Skeletal muscle tissue (tissue), 4 donors: ENCODE results near the gene WDR53. TPM values are rescaled to one million over a fixed set of nuclear protein-coding genes. Genes with fewer than 3 reads are reported as not detected.
A peak's percentile ranks its signal among the peaks of the same experiment; 100 is the strongest.
"Not testable (repeated sequence)": the region's sequence is repeated elsewhere in the genome, so short reads cannot be mapped to it uniquely, and the experiment has no call there.

ENCODE experiments used
- H3K27ac ChIP-seq: one replicate; pipeline ENCODE4 v1.7.0; 2013; ENCODE audit warnings: mild to moderate bottlenecking, low read depth, low read length, inconsistent platforms
- H3K27me3 ChIP-seq, 3 donors: one replicate each; pipeline ENCODE4 v1.7.0; 2013; ENCODE audit warnings: low read length in 3 of 3; ENCODE audit not compliant: control insufficient read depth in 3 of 3, insufficient read depth in 3 of 3
- H3K36me3 ChIP-seq, 3 donors: one replicate each; pipeline ENCODE4 v1.7.0; 2013; ENCODE audit warnings: low read length in 3 of 3; ENCODE audit not compliant: control insufficient read depth in 3 of 3, insufficient read depth in 3 of 3
- H3K4me1 ChIP-seq, 3 donors: one replicate each; pipeline ENCODE4 v1.7.0; 2013; ENCODE audit warnings: low read length in 3 of 3, mild to moderate bottlenecking in 3 of 3; ENCODE audit not compliant: control insufficient read depth in 3 of 3, insufficient read depth in 3 of 3
- H3K4me3 ChIP-seq, 3 donors: one replicate each; pipeline ENCODE4 v1.7.0; 2013; ENCODE audit warnings: low read length in 3 of 3
- H3K9ac ChIP-seq, 3 donors: one replicate each; pipeline ENCODE4 v1.7.0; 2013; ENCODE audit warnings: low read length in 3 of 3, mild to moderate bottlenecking in 3 of 3, moderate library complexity in 2 of 3, low read depth in 1 of 3
- H3K9me3 ChIP-seq, 3 donors: one replicate each; pipeline ENCODE4 v1.7.0; 2013; ENCODE audit warnings: low read length in 3 of 3; ENCODE audit not compliant: control insufficient read depth in 3 of 3
- total RNA-seq: library from RNA; depleted of rRNA; stranded (reverse); fragments of >200 nt; gene quantifications from one replicate; pipeline ENCODE4 v1.2.3, GENCODE V29; 2014
- donor health status: Osteomylitis.

Gene WDR53
- total RNA-seq, 1 donor from 2014 or later = 6.8 TPM

GRCh38 chr3:196569003-196569516 is 706 bp upstream of the WDR53 start:
- H3K27ac ChIP-seq = peak overlapping the region; percentile 42
- peaks cover 5 to 11% (median 5%) of the 10 kb centered on the region in 3 donors for H3K36me3 ChIP-seq
- no peaks in the 10 kb centered on the region for H3K27me3 ChIP-seq
- no peaks in the 10 kb centered on the region for H3K9me3 ChIP-seq
- peaks cover 17 to 32% (median 18%) of the 10 kb centered on the region in 3 donors for H3K4me1 ChIP-seq
- peak overlapping the region; percentile 80 to 97 (median 92) for H3K9ac ChIP-seq
- H3K4me3 ChIP-seq = peak overlapping the region; percentile 87 to 100 (median 91)

DNA sequence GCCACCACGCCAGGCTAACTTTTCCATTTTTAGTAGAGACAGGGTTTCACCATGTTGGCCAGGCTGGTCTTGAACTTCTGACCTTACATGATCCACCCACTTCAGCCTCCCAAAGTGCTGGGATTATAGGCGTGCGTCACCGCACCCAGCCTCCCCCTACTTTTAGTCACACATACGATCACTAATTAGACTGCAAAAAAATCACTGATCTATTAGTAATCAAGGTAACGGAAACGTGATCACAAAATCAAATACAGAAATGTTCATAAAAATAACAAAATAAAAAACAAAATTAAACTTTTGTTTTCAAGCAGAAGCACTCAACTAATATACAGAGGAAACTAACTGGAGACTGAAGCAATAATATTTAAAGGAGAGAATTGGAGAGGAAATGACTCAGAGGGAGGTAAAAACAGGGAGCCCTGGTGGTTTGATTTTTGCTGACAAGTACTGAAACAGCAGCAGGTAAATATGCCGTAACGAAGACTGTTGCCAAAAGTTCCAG is 4.6 kb downstream of the WDR53 start:
- Histone ChIP-seq H3K36me3 (peaks cover 5 to 32% (median 20%) of the 10 kb centered on the region in 3 donors), H3K4me1 (peaks cover 5 to 12% (median 9%) of the 10 kb centered on the region in 3 donors), H3K9me3 (no peaks in the 10 kb centered on the region), H3K27me3 (no peaks in the 10 kb centered on the region), H3K4me3 (no peak overlapping the region), H3K27ac (no peak overlapping the region), H3K9ac (no peak overlapping the region)

- H3K4me1 ChIP-seq = no peaks in the 10 kb centered on the region
- peaks cover 0 to 26% (median 15%) of the 10 kb centered on the region in 3 donors for H3K36me3 ChIP-seq
- no peaks in the 10 kb centered on the region for H3K9me3 ChIP-seq
- H3K27ac ChIP-seq = no peak overlapping the region
- no peak overlapping the region for H3K9ac ChIP-seq
- no peak overlapping the region for H3K4me3 ChIP-seq
- no peaks in the 10 kb centered on the region for H3K27me3 ChIP-seq
Observed at GRCh38 chr3:196559826-196560225, 8.5 kb downstream of the WDR53 start.

DNA sequence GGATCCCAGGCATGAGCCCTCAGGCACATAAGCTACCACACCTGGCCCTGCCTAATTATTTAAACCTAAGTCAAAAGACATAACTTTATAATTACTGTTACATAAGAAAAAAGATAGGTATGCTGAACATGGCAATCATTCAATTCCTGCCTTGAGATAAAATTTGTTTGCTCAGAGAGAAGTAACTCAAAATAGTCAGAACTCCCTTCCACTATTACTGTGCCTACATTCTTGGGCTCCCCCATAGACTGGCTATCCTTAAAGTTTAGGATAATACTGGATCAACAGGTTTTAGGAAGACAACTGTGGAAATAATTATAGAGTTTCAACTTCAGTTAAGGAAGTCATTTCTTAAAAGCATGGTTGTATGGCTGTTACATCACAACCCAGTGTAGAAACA is 9.9 kb downstream of the WDR53 start:
- no peak overlapping the region for H3K9ac ChIP-seq
- H3K9me3 ChIP-seq = no peaks in the 10 kb centered on the region
- H3K36me3 ChIP-seq = peaks cover 0 to 25% (median 19%) of the 10 kb centered on the region in 3 donors
- no peaks in the 10 kb centered on the region for H3K27me3 ChIP-seq
- H3K4me1 ChIP-seq = peaks cover 2 to 6% (median 2%) of the 10 kb centered on the region in 3 donors
- no peak overlapping the region for H3K27ac ChIP-seq
- no peak overlapping the region for H3K4me3 ChIP-seq

GRCh38 chr3:196557236-196557635 is 11.1 kb downstream of the WDR53 start:
- H3K9me3 ChIP-seq = no peaks in the 10 kb centered on the region
- no peak overlapping the region for H3K4me3 ChIP-seq
- peaks cover 0 to 25% (median 19%) of the 10 kb centered on the region in 3 donors for H3K36me3 ChIP-seq
- H3K9ac ChIP-seq = no peak overlapping the region
- peaks cover 6 to 10% (median 7%) of the 10 kb centered on the region in 3 donors for H3K4me1 ChIP-seq
- H3K27me3 ChIP-seq = no peaks in the 10 kb centered on the region
- no peak overlapping the region for H3K27ac ChIP-seq

DNA sequence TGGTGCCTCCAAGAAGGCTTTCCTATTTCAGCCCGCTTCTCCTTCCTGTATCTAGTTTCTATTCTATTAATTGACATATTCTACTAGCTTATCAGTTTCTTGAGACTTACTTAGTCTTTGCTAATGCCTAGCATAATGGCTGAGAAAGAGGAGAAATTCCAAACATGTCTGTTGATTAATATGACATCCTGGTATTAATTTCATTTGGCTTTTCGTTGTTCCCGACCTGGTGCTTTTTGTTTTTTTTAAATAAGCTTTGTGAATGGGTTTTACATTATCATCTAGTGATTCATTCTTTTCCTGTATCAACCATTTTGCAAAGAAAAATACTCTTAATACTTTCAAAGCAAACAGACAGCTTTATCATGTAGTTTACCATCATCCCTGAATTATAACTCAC is 13.1 kb downstream of the WDR53 start:
- Histone ChIP-seq H3K27ac (no peak overlapping the region), H3K36me3 (peaks cover 0 to 13% (median 13%) of the 10 kb centered on the region in 3 donors), H3K9me3 (no peaks in the 10 kb centered on the region), H3K9ac (no peak overlapping the region), H3K4me3 (no peak overlapping the region), H3K27me3 (no peaks in the 10 kb centered on the region), H3K4me1 (peaks cover 6 to 10% (median 7%) of the 10 kb centered on the region in 3 donors)

- Histone ChIP-seq H3K9ac (no peak overlapping the region), H3K36me3 (peaks cover 0 to 8% (median 8%) of the 10 kb centered on the region in 3 donors), H3K4me1 (peaks cover 6 to 10% (median 7%) of the 10 kb centered on the region in 3 donors), H3K27me3 (no peaks in the 10 kb centered on the region), H3K9me3 (peaks cover 0 to 3% (median 0%) of the 10 kb centered on the region in 3 donors), H3K4me3 (no peak overlapping the region), H3K27ac (peak overlapping the region; percentile 77)
Observed at GRCh38 chr3:196554205-196554604, 14.1 kb downstream of the WDR53 start.

DNA sequence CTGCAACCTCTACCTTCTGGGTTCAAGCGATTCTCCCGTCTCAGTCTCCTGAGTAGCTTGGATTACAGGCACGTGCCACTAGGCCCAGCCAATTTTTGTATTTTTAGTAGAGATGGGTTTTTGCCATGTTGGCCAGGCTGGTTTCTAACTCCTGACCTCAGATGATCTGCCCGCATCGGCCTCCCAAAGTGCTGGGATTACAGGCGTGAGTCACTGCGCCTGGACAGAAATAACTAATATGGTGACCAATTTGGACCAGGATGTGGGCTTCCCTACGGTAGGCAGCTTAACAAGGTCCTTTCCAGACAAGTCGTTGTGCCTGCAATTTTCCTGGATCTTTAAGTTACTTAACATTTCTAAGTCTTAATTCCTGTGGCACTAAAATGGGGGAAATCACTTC is 14.8 kb downstream of the WDR53 start:
- peaks cover 0 to 4% (median 4%) of the 10 kb centered on the region in 3 donors for H3K36me3 ChIP-seq
- peaks cover 0 to 3% (median 0%) of the 10 kb centered on the region in 3 donors for H3K9me3 ChIP-seq
- H3K27me3 ChIP-seq = no peaks in the 10 kb centered on the region
- peak overlapping the region; percentile 4 to 72 (median 45) for H3K9ac ChIP-seq
- peaks cover 6 to 10% (median 7%) of the 10 kb centered on the region in 3 donors for H3K4me1 ChIP-seq
- H3K4me3 ChIP-seq = no peak overlapping the region
- H3K27ac ChIP-seq = peak overlapping the region; percentile 77

DNA sequence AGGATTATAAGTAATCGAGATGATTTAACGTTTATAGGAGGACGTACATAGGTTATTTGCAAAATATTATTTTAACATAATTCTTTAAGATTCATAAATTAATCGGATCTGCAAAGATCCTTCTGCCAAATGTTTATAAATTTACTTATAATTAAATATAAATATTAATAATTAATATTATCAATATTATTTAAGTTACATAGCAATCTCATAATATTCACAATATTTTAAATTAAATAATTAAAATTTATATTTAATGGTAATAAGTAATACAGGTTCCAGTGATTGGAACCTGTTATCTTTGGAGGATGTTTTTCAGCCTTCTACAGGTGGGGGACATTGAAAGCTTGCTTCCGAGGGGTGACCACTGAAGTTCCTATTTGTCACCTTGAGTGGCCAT is 16.1 kb downstream of the WDR53 start:
- Histone ChIP-seq H3K27me3 (no peaks in the 10 kb centered on the region), H3K36me3 (peaks cover 0 to 4% (median 4%) of the 10 kb centered on the region in 3 donors), H3K27ac (no peak overlapping the region), H3K4me3 (no peak overlapping the region), H3K9me3 (peaks cover 0 to 3% (median 0%) of the 10 kb centered on the region in 3 donors), H3K4me1 (peaks cover 6 to 10% (median 7%) of the 10 kb centered on the region in 3 donors), H3K9ac (no peak overlapping the region)

DNA sequence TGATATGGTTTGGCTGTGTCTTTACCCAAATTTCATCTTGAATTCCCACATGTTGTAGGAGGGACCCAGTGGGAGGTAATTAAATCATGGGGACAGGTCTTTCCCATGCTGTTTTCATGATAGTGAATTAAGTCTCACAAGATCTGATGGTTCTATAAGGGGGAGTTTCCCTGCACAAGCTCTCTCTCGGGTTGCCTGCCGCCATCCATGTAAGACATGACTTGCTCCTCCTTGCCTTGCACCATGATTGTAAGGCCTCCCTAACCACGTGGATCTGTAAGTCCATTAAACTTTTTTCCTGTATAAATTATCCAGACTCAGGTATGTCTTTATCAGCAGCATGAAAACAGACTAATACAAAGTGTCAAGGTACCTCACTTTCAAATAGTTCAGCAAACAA is 18.2 kb downstream of the WDR53 start:
- H3K27me3 ChIP-seq, H3K27ac ChIP-seq: not testable (repeated sequence)

More for the DNA sequence above, 18.2 kb downstream of the WDR53 start:
- H3K4me1 ChIP-seq, H3K9me3 ChIP-seq, H3K4me3 ChIP-seq, H3K36me3 ChIP-seq, H3K9ac ChIP-seq: not testable (repeated sequence)
